ENCODE data around the gene CCDC186. TPM values are rescaled to one million over a fixed set of nuclear protein-coding genes. Genes with fewer than 3 reads are reported as not detected.

Gene CCDC186
- total RNA-seq, 1 donor from 2014 or later, result 22.9 TPM

DNA sequence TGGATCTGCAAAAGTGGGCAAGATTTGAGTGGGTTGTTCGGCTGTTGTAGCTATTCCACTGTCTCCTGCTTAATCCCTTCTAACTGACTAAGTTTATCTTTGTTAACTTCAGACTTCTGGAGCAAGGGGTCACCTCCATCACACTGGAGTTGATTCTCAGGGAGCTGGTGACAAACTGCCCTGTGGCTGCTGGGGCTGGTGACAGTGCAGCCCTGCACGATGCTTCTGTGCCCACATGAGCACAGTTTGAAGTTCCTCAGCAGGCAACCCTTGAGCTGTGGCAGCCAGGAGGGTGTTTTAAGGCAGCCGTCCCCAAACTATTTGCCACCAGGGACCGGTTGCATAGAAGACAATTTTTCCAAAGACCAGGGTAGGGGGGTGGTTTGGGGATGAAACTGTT, 89.8 kb downstream of the CCDC186 start:
- Histone ChIP-seq H3K4me3 (no peak overlapping the region), H3K9ac (no peak overlapping the region), H4K20me1 (ENCODE audit: low read depth) (no peaks in the 10 kb centered on the region), H3K9me3 (ENCODE audit: low read depth) (no peaks in the 10 kb centered on the region), H3K4me1 (no peaks in the 10 kb centered on the region), H3K4me2 (no peak overlapping the region), H3K79me2 (ENCODE audit: low read depth) (no peaks in the 10 kb centered on the region), H3K27me3 (no peaks in the 10 kb centered on the region), H3K27ac (no peak overlapping the region), H2AFZ (replicated peaks) (no peak overlapping the region), H3K36me3 (no peaks in the 10 kb centered on the region), H3F3A (ENCODE audit: low read depth) (peaks cover 4% of the 10 kb centered on the region)
- H3K27me3 Mint-ChIP-seq (ENCODE audit: insufficient read depth, low read depth), result peaks cover 10% of the 10 kb centered on the region
- peaks cover 8% of the 10 kb centered on the region for H3K4me1 Mint-ChIP-seq
- peaks cover 4% of the 10 kb centered on the region for H3K9me3 Mint-ChIP-seq
- no peak overlapping the region for H3K27ac Mint-ChIP-seq
- TF ChIP-seq EZH2phosphoT487 (IDR thresholded peaks at IDR 0.05), result no peak
- TF ChIP-seq, protein P1, sequence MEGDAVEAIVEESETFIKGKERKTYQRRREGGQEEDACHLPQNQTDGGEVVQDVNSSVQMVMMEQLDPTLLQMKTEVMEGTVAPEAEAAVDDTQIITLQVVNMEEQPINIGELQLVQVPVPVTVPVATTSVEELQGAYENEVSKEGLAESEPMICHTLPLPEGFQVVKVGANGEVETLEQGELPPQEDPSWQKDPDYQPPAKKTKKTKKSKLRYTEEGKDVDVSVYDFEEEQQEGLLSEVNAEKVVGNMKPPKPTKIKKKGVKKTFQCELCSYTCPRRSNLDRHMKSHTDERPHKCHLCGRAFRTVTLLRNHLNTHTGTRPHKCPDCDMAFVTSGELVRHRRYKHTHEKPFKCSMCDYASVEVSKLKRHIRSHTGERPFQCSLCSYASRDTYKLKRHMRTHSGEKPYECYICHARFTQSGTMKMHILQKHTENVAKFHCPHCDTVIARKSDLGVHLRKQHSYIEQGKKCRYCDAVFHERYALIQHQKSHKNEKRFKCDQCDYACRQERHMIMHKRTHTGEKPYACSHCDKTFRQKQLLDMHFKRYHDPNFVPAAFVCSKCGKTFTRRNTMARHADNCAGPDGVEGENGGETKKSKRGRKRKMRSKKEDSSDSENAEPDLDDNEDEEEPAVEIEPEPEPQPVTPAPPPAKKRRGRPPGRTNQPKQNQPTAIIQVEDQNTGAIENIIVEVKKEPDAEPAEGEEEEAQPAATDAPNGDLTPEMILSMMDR (IDR thresholded peaks at IDR 0.05), result no peak
- no peak for TF ChIP-seq EZH2 (IDR thresholded peaks at IDR 0.05)
- H3K36me3 Mint-ChIP-seq, result no peaks in the 10 kb centered on the region
- DNase-seq (ENCODE audit: low spot score), result no peak
- no peak overlapping the region for H3K4me3 Mint-ChIP-seq

DNA sequence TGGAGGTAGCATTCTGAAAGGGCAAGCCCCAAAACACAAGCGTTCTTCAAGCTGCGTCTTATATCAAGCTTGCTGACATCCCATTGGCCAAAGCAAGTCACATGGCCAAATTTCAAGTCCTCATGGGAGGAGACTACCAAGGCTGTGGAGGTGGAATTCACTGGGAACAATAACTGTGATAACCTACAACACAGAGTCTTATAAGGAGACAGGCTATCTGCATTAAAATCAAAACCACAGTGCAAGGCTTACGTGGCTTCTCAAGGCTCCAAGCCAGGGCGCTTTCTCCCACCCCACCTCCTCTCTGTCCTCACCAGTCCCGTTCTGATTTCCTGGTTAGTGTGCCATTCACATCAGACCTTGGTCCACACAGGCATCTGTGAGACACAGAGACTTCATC, 91.0 kb downstream of the CCDC186 start:
- Histone ChIP-seq H3K4me2 (no peak overlapping the region), H2AFZ (replicated peaks) (peak overlapping the region; percentile 6), H3K36me3 (no peaks in the 10 kb centered on the region), H3K79me2 (ENCODE audit: low read depth) (no peaks in the 10 kb centered on the region), H3K4me3 (no peak overlapping the region), H3K27ac (no peak overlapping the region), H3F3A (ENCODE audit: low read depth) (peaks cover 4% of the 10 kb centered on the region), H3K9me3 (ENCODE audit: low read depth) (no peaks in the 10 kb centered on the region), H3K4me1 (no peaks in the 10 kb centered on the region), H4K20me1 (ENCODE audit: low read depth) (no peaks in the 10 kb centered on the region), H3K27me3 (no peaks in the 10 kb centered on the region), H3K9ac (no peak overlapping the region)
- DNase-seq (ENCODE audit: low spot score), result no peak
- no peak overlapping the region for H3K4me3 Mint-ChIP-seq
- H3K9me3 Mint-ChIP-seq, result peaks cover 5% of the 10 kb centered on the region
- H3K27me3 Mint-ChIP-seq (ENCODE audit: insufficient read depth, low read depth), result peaks cover 10% of the 10 kb centered on the region
- no peak overlapping the region for H3K27ac Mint-ChIP-seq
- H3K36me3 Mint-ChIP-seq, result no peaks in the 10 kb centered on the region
- H3K4me1 Mint-ChIP-seq, result peaks cover 10% of the 10 kb centered on the region
- TF ChIP-seq EZH2 (IDR thresholded peaks at IDR 0.05) (no peak), EZH2phosphoT487 (IDR thresholded peaks at IDR 0.05) (no peak)
- TF ChIP-seq, protein P1 (IDR thresholded peaks at IDR 0.05), result no peak

DNA sequence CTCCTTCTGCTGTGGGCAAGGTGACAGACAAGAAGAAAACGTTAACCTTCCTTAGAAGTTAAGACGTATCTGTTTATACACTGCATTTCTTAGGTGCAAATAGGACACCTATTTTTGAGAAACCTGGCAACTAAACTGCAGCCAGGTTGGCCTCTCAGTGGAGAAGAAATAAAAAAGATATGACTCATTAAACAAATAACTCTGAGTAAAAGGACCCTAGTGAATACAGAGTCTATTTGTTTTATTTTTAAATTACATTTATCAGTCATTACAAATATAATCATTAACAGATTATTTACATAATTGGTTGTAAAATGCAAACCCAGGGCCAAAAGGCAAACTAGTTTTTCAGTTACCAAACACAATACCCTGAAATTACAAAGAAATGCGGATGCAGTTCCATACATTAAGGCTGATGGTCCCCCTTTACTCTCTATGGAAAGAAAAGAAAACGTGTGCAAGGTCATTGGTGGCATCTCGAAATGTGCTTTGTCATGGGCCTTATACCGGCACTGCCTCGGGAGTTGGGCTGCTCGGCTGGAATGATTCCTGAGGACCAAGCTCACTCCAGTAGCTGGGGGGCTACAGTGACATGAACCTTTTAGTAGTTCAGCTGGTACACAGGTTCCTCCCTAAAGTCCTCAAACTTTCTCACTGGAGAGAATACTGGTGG, 92.0 kb downstream of the CCDC186 start:
- Histone ChIP-seq H3K4me3 (no peak overlapping the region), H3K4me2 (no peak overlapping the region), H2AFZ (replicated peaks) (no peak overlapping the region), H3K79me2 (ENCODE audit: low read depth) (no peaks in the 10 kb centered on the region), H3K9me3 (ENCODE audit: low read depth) (no peaks in the 10 kb centered on the region), H4K20me1 (ENCODE audit: low read depth) (no peaks in the 10 kb centered on the region), H3K9ac (no peak overlapping the region), H3K27me3 (no peaks in the 10 kb centered on the region), H3K27ac (no peak overlapping the region), H3K4me1 (no peaks in the 10 kb centered on the region), H3K36me3 (no peaks in the 10 kb centered on the region), H3F3A (ENCODE audit: low read depth) (peaks cover 4% of the 10 kb centered on the region)
- Mint-ChIP-seq H3K4me1 (peaks cover 11% of the 10 kb centered on the region), H3K36me3 (no peaks in the 10 kb centered on the region), H3K4me3 (no peak overlapping the region), H3K27ac (no peak overlapping the region), H3K27me3 (ENCODE audit: insufficient read depth, low read depth) (peaks cover 10% of the 10 kb centered on the region), H3K9me3 (peaks cover 6% of the 10 kb centered on the region)
- TF ChIP-seq, protein P1 (IDR thresholded peaks at IDR 0.05), result no peak
- no peak for TF ChIP-seq EZH2phosphoT487 (IDR thresholded peaks at IDR 0.05)
- TF ChIP-seq EZH2 (IDR thresholded peaks at IDR 0.05), result no peak
- no peak for DNase-seq (ENCODE audit: low spot score)
